ENCODE results near the gene NNT.
"Not testable (repeated sequence)": the region's sequence is repeated elsewhere in the genome, so short reads cannot be mapped to it uniquely, and the experiment has no call there.

Gene NNT

DNA sequence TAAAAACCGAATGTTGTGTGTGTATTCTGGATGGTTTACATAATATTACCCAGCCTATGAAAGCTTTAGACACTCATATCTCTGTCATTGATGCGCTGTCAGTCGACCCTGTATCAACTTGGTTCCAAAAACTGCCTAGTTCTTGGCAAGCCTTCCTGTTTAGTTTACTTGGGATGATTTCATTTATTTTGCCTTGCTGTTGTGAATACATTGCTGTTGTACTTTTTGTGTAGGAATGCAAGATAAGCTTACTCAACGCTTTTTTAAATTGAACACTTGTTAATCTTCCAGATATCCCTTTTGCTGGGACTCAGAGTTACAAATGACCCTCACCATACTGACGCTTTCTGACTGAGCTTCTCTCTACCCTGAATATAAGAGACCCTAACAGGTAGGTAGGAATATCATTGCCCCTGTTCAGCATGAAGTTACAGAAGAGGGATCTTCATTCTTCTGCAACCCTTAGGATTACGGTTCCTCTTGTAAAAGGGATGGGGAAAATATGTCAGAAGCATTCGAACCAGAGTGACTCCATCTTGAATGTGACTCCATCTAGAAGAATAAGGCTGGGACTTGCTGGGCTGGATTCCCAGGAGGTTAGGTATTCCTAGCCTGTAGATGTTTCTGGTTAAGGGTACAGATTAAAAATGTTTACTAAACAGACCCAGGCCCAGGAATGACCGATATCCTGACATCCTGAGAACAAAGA lies 32.4 kb upstream of the NNT start:
- Histone ChIP-seq H3K4me1 (ENCODE audit: insufficient read depth, low read length) (no peaks in the 10 kb centered on the region), H3K9ac (ENCODE audit: low read depth, low read length) (no peak overlapping the region), H3K36me3 (ENCODE audit: insufficient read depth, low read length) (no peaks in the 10 kb centered on the region), H3K9me3 (ENCODE audit: control insufficient read depth, insufficient read depth, low read length) (no peaks in the 10 kb centered on the region)

DNA sequence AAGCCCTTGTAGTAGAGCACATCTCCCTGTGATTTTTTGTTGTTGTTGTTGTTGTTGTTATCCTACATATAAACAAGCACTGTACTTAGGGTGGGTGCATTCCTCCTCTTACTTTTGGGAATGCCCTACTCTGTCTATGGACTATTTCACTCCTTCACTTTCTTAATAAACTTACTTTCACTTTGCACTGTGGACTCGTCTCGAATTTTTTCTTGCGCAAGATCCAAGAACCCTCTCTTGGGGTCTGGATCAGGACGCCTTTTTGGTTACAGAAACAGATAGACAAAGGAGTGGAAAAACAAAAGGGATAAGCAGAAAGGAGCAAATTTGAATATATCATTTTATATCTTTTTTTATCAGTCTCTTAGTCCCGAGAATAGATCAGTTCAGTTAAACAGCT lies 31.7 kb upstream of the NNT start:
- H3K36me3 ChIP-seq (ENCODE audit: insufficient read depth, low read length), result no peaks in the 10 kb centered on the region
- H3K9me3 ChIP-seq (ENCODE audit: control insufficient read depth, insufficient read depth, low read length), result no peaks in the 10 kb centered on the region
- H3K9ac ChIP-seq (ENCODE audit: low read depth, low read length), result no peak overlapping the region
- no peaks in the 10 kb centered on the region for H3K4me1 ChIP-seq (ENCODE audit: insufficient read depth, low read length)

DNA sequence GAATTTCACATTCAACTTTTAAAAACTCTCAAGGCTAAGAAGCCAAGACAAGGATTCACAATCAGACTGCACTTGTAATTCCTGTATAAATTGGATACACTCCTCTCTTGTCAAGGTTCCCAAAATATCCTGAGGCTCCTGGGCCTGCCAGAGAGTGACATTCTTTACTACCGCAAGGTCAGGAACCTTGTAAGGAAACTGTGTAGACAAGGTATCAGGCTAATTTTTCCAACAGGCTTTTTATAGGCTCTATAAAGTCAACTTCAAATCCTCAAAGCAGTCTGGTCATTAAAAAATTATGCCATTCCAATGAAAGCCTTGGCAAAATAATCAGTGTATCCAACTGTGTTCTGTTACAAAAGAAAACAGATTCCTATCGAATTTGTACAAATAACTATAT lies 30.6 kb upstream of the NNT start:
- H3K9me3 ChIP-seq (ENCODE audit: control insufficient read depth, insufficient read depth, low read length), result no peaks in the 10 kb centered on the region
- H3K4me1 ChIP-seq (ENCODE audit: insufficient read depth, low read length), result no peaks in the 10 kb centered on the region
- no peak overlapping the region for H3K9ac ChIP-seq (ENCODE audit: low read depth, low read length)

GRCh38 chr5:43573058-43573457 lies 29.9 kb upstream of the NNT start:
- Histone ChIP-seq H3K9ac (ENCODE audit: low read depth, low read length) (no peak overlapping the region), H3K4me1 (ENCODE audit: insufficient read depth, low read length) (no peaks in the 10 kb centered on the region), H3K36me3 (ENCODE audit: insufficient read depth, low read length) (no peaks in the 10 kb centered on the region), H3K9me3 (ENCODE audit: control insufficient read depth, insufficient read depth, low read length) (no peaks in the 10 kb centered on the region)

More for the DNA sequence above, 30.6 kb upstream of the NNT start:
- H3K36me3 ChIP-seq (ENCODE audit: insufficient read depth, low read length), result no peaks in the 10 kb centered on the region

GRCh38 chr5:43580402-43581210 lies 22.4 kb upstream of the NNT start:
- H3K36me3 ChIP-seq (ENCODE audit: insufficient read depth, low read length), result not testable (repeated sequence)

DNA sequence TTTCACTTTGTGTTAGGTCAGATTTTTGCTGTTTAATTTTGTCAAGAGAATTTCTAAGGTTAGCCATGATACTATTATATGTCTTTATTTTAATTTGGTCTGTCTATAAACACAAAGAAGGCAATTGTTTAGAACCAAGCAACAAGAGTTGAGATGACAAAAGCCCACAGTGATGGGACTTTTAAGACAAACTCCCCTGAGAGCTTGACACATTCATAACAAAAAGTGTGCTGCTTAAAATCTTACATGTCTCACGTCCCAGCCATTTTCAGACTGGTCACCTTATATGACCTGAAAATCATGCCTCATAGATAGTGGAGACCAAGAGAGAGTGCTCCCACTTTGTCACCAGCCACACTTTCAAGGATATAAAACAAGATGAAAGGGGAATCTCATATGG lies 21.6 kb upstream of the NNT start:
- H3K9me3 ChIP-seq (ENCODE audit: control insufficient read depth, insufficient read depth, low read length), result no peaks in the 10 kb centered on the region; the same call in 1 of the 2 replicates
- no peaks in the 10 kb centered on the region for H3K36me3 ChIP-seq (ENCODE audit: insufficient read depth, low read length)
- no peaks in the 10 kb centered on the region for H3K4me1 ChIP-seq (ENCODE audit: insufficient read depth, low read length)
- H3K9ac ChIP-seq (ENCODE audit: low read depth, low read length), result no peak overlapping the region

More at GRCh38 chr5:43580402-43581210, 22.4 kb upstream of the NNT start:
- H3K9ac ChIP-seq (ENCODE audit: low read depth, low read length); H3K9me3 ChIP-seq (ENCODE audit: control insufficient read depth, insufficient read depth, low read length); H3K4me1 ChIP-seq (ENCODE audit: insufficient read depth, low read length): not testable (repeated sequence)

- Histone ChIP-seq H3K4me1 (ENCODE audit: insufficient read depth, low read length) (no peaks in the 10 kb centered on the region), H3K9ac (ENCODE audit: low read depth, low read length) (no peak overlapping the region), H3K36me3 (ENCODE audit: insufficient read depth, low read length) (no peaks in the 10 kb centered on the region), H3K9me3 (ENCODE audit: control insufficient read depth, insufficient read depth, low read length) (no peaks in the 10 kb centered on the region; the same call in 1 of the 2 replicates)
Observed at GRCh38 chr5:43582082-43583005, 20.6 kb upstream of the NNT start.

DNA sequence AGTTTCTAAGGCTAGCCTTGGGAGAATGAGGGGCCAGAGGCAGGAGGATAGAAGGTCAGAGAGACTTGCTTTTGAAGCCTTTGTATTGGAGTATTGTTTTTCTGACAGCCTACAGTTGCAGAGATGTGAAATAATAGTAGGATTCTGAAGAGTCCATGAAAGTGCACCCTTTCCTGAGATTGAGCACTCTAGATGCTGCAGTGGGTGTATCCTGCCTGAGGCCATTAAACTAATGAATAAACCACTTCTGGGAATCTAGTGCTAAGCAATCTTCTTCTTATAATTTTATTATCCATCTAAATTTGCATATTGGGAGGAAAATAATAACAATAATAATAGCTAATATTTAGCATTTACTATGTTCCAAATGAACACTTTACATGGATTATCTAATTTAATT lies 19.3 kb upstream of the NNT start:
- Histone ChIP-seq H3K9me3 (ENCODE audit: control insufficient read depth, insufficient read depth, low read length) (no peaks in the 10 kb centered on the region; the same call in 1 of the 2 replicates), H3K9ac (ENCODE audit: low read depth, low read length) (no peak overlapping the region), H3K36me3 (ENCODE audit: insufficient read depth, low read length) (no peaks in the 10 kb centered on the region), H3K4me1 (ENCODE audit: insufficient read depth, low read length) (no peaks in the 10 kb centered on the region)

- no peaks in the 10 kb centered on the region for H3K4me1 ChIP-seq (ENCODE audit: insufficient read depth, low read length)
- no peaks in the 10 kb centered on the region for H3K36me3 ChIP-seq (ENCODE audit: insufficient read depth, low read length)
- H3K9ac ChIP-seq (ENCODE audit: low read depth, low read length), result no peak overlapping the region
- no peaks in the 10 kb centered on the region; the same call in 1 of the 2 replicates for H3K9me3 ChIP-seq (ENCODE audit: control insufficient read depth, insufficient read depth, low read length)
Observed at GRCh38 chr5:43584166-43584699, 18.7 kb upstream of the NNT start.

DNA sequence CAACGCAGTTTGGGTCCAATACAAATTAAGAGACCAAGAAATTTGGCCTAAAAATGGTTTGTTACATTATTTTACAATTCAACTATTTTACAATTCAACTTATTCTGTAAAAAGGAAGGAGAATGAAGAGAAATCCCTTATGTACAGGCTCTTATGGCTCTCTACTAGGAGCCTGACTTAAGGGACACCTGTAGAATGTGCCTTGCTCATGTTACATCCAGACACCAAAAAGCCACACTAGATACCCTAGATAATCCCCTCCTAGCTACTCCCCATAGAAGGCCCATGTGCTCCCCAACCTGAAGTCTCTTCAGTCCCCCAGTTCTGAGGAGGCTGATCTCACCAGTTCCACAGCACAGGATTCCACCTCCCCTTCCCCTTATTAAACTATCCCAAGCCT lies 14.1 kb upstream of the NNT start:
- H3K9ac ChIP-seq (ENCODE audit: low read depth, low read length), result no peak overlapping the region
- H3K36me3 ChIP-seq (ENCODE audit: insufficient read depth, low read length), result no peaks in the 10 kb centered on the region; the same call in 1 of the 2 replicates

GRCh38 chr5:43589310-43589709 lies 13.7 kb upstream of the NNT start:
- H3K4me1 ChIP-seq (ENCODE audit: insufficient read depth, low read length), result peaks cover 9% of the 10 kb centered on the region
- no peaks in the 10 kb centered on the region; the same call in 1 of the 2 replicates for H3K36me3 ChIP-seq (ENCODE audit: insufficient read depth, low read length)
- H3K9ac ChIP-seq (ENCODE audit: low read depth, low read length), result no peak overlapping the region
- H3K9me3 ChIP-seq (ENCODE audit: control insufficient read depth, insufficient read depth, low read length), result no peaks in the 10 kb centered on the region

More for the DNA sequence above, 14.1 kb upstream of the NNT start:
- no peaks in the 10 kb centered on the region; the same call in 1 of the 2 replicates for H3K9me3 ChIP-seq (ENCODE audit: control insufficient read depth, insufficient read depth, low read length)
- H3K4me1 ChIP-seq (ENCODE audit: insufficient read depth, low read length), result peaks cover 9% of the 10 kb centered on the region

DNA sequence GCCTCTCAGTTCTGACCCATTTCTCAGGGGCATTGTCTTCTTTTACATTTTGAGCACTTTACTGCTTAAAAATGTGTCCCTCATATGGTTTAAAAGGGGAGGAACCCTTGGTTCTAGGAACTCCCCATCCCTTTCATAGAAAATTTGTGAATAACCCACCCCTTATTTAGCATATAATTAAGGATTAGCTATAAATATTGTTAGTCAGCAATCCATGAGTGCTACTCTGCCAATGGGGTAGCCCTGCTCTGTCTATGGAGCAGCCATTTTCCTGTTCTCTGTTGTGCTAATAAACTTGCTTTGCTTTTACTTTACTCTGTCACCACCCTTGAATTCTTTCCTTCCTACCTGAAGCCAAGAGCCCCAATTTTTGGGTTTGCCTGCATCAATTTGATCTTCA lies 12.3 kb upstream of the NNT start:
- peaks cover 9% of the 10 kb centered on the region for H3K4me1 ChIP-seq (ENCODE audit: insufficient read depth, low read length)
- no peaks in the 10 kb centered on the region for H3K9me3 ChIP-seq (ENCODE audit: control insufficient read depth, insufficient read depth, low read length)
- H3K36me3 ChIP-seq (ENCODE audit: insufficient read depth, low read length), result no peaks in the 10 kb centered on the region; the same call in 1 of the 2 replicates
- no peak overlapping the region for H3K9ac ChIP-seq (ENCODE audit: low read depth, low read length)

- peaks cover 9% of the 10 kb centered on the region for H3K4me1 ChIP-seq (ENCODE audit: insufficient read depth, low read length)
- H3K9ac ChIP-seq (ENCODE audit: low read depth, low read length), result no peak overlapping the region
- H3K9me3 ChIP-seq (ENCODE audit: control insufficient read depth, insufficient read depth, low read length), result no peaks in the 10 kb centered on the region
- H3K36me3 ChIP-seq (ENCODE audit: insufficient read depth, low read length), result no peaks in the 10 kb centered on the region; the same call in 1 of the 2 replicates
Observed at GRCh38 chr5:43592363-43592762, 10.6 kb upstream of the NNT start.

GRCh38 chr5:43598927-43599326 lies 4.1 kb upstream of the NNT start:
- H3K4me1 ChIP-seq (ENCODE audit: insufficient read depth, low read length); H3K36me3 ChIP-seq (ENCODE audit: insufficient read depth, low read length); H3K9me3 ChIP-seq (ENCODE audit: control insufficient read depth, insufficient read depth, low read length); H3K9ac ChIP-seq (ENCODE audit: low read depth, low read length): not testable (repeated sequence)
